SK-N-SH (cell line): ENCODE data around the gene SAMD4A. TPM values are rescaled to one million over a fixed set of nuclear protein-coding genes. Genes with fewer than 3 reads are reported as not detected.

Source experiments
- CTCF ChIA-PET: fragments of 300-600, 350-600 bp; formaldehyde crosslinking; extraction: SDS; loops from one replicate; lab custom pipeline; 2021; lab: Yijun Ruan, JAX
- POLR2A ChIA-PET: fragments of 350-600 bp; sonication (Branson Sonifier 250); formaldehyde crosslinking; extraction: SDS; loops from one replicate; lab custom pipeline; 2020; ENCODE audit warnings: antibody characterized with exemption, inconsistent platforms; lab: Yijun Ruan, JAX
- DNase-seq: peaks from one replicate; pipeline ENCODE4 v3.0.0; 2012
- H2AFZ ChIP-seq: fragments of 200-600 bp; sonication (generic); 2 replicates; pipeline ENCODE4 v1.8.1; 2016; ENCODE audit warnings: antibody characterized with exemption, mild to moderate bottlenecking, low read depth
- H3F3A ChIP-seq: fragments of 200-600 bp; sonication (generic); replicated peaks from 2 replicates; pipeline ENCODE3; 2016; ENCODE audit warnings: antibody characterized with exemption, mild to moderate bottlenecking; ENCODE audit not compliant: insufficient read depth
- H3K27ac ChIP-seq, 2 experiments: fragments of 200-500 bp in 1 of 2; fragments of 200-600 bp in 1 of 2; sonication (Bioruptor generic) in 1 of 2; sonication (generic), shearing (Covaris generic) in 1 of 2; 2 replicates each; pipeline versions ENCODE4 v1.5.1 to v1.6.1; 2014 to 2016; ENCODE audit warnings: low read depth in 2 of 2, inconsistent platforms in 1 of 2, low read length in 1 of 2, mild to moderate bottlenecking in 1 of 2, mixed read lengths in 1 of 2
- H3K27me3 ChIP-seq: fragments of 200-600 bp; sonication (generic), shearing (Covaris generic); 2 replicates; pipeline ENCODE4 v1.6.1; 2016; ENCODE audit warnings: mixed run types; ENCODE audit not compliant: insufficient read depth
- H3K36me3 ChIP-seq, 2 experiments: fragments of 200-500 bp in 1 of 2; fragments of 200-600 bp in 1 of 2; sonication (Bioruptor generic) in 1 of 2; sonication (generic) in 1 of 2; replicated peaks in 1 of 2; 2 replicates each; pipeline versions ENCODE3 to v1.5.1; 2014 to 2016; ENCODE audit warnings: low read length in 1 of 2, mild to moderate bottlenecking in 1 of 2; ENCODE audit not compliant: insufficient read depth in 2 of 2, control insufficient read depth in 1 of 2
- H3K4me1 ChIP-seq, 2 experiments: fragments of 200-500 bp in 1 of 2; fragments of 200-600 bp in 1 of 2; sonication (Bioruptor generic) in 1 of 2; sonication (generic), shearing (Covaris generic) in 1 of 2; 2 replicates each; pipeline versions ENCODE4 v1.5.1 to v1.6.1; 2014 to 2016; ENCODE audit warnings: low read depth in 1 of 2, low read length in 1 of 2, mixed run types in 1 of 2; ENCODE audit not compliant: insufficient read depth in 2 of 2, control insufficient read depth in 1 of 2
- H3K4me2 ChIP-seq: fragments of 200-600 bp; sonication (generic), shearing (Covaris generic); 2 replicates; pipeline ENCODE4 v1.6.1; 2017; ENCODE audit warnings: mixed run types
- H3K4me3 ChIP-seq, 2 experiments: fragments of 200-500 bp in 1 of 2; fragments of 200-600 bp in 1 of 2; sonication (Bioruptor generic) in 1 of 2; sonication (generic), shearing (Covaris generic) in 1 of 2; 2 replicates each; pipeline versions ENCODE4 v1.5.1 to v1.8.1; 2014 to 2016; ENCODE audit warnings: low read depth in 2 of 2, inconsistent platforms in 1 of 2, low read length in 1 of 2, mild to moderate bottlenecking in 1 of 2, mixed read lengths in 1 of 2, moderate library complexity in 1 of 2
- H3K79me2 ChIP-seq: fragments of 200-600 bp; sonication (generic); 2 replicates; pipeline ENCODE4 v1.8.1; 2017; ENCODE audit warnings: mild to moderate bottlenecking; ENCODE audit not compliant: insufficient read depth
- H3K9ac ChIP-seq: fragments of 200-600 bp; sonication (generic); 2 replicates; pipeline ENCODE4 v1.6.1; 2017; ENCODE audit warnings: mixed run types
- H3K9me2 ChIP-seq: fragments of 200-600 bp; sonication (generic); 2 replicates; pipeline ENCODE4 v1.6.1; 2017; ENCODE audit warnings: mixed run types
- H3K9me3 ChIP-seq: fragments of 200-600 bp; sonication (generic); 2 replicates; pipeline ENCODE4 v1.6.1; 2017; ENCODE audit warnings: mixed run types, mild to moderate bottlenecking, moderate library complexity
- H4K20me1 ChIP-seq: fragments of 200-600 bp; sonication (generic); 2 replicates; pipeline ENCODE4 v1.6.1; 2017; ENCODE audit warnings: mild to moderate bottlenecking, mixed run types; ENCODE audit not compliant: insufficient read depth
- ELF1 ChIP-seq: IDR thresholded peaks from 2 replicates; pipeline ENCODE4 v1.4.0; 2012
- EP300 ChIP-seq, 2 experiments: IDR thresholded peaks; 2 replicates each; pipeline versions ENCODE4 v1.4.0 to v1.6.1; 2012; ENCODE audit warnings: borderline replicate concordance in 1 of 2, low read depth in 1 of 2, low read length in 1 of 2
- EZH2phosphoT487 ChIP-seq: fragments of 200-600 bp; sonication (generic); IDR thresholded peaks from 2 replicates; pipeline ENCODE4 v1.6.1; 2017; ENCODE audit warnings: low read depth, mixed run types, mild to moderate bottlenecking, antibody characterized with exemption, moderate library complexity, borderline replicate concordance
- FOXM1 ChIP-seq: IDR thresholded peaks from 2 replicates; pipeline ENCODE4 v1.4.0; 2012; ENCODE audit warnings: low read depth, mild to moderate bottlenecking
- GABPA ChIP-seq: IDR thresholded peaks from 2 replicates; pipeline ENCODE4 v1.4.0; 2012; ENCODE audit warnings: low read depth, mild to moderate bottlenecking
- GATA2 ChIP-seq: sonication (generic); formaldehyde crosslinking; IDR thresholded peaks from 2 replicates; pipeline ENCODE4 v1.5.0; 2020; ENCODE audit warnings: mild to moderate bottlenecking, missing genetic modification reagents
- MEF2A ChIP-seq: IDR thresholded peaks from 2 replicates; pipeline ENCODE4 v1.4.0; 2012; ENCODE audit warnings: low read depth, borderline replicate concordance
- MXI1 ChIP-seq: IDR thresholded peaks from 2 replicates; pipeline ENCODE4 v1.6.1; 2012; ENCODE audit warnings: mild to moderate bottlenecking, low read depth, low read length, improper control_type of control experiment
- NFIC ChIP-seq: IDR thresholded peaks from 2 replicates; pipeline ENCODE4 v1.4.0; 2012; ENCODE audit warnings: borderline replicate concordance
- RAD21 ChIP-seq: IDR thresholded peaks from 2 replicates; pipeline ENCODE4 v1.6.1; 2012; ENCODE audit warnings: mild to moderate bottlenecking, low read length
- RXRA ChIP-seq: IDR thresholded peaks from 2 replicates; pipeline ENCODE4 v1.4.0; 2012; ENCODE audit warnings: low read depth, mild to moderate bottlenecking, borderline replicate concordance
- TAF1 ChIP-seq: IDR thresholded peaks from 2 replicates; pipeline ENCODE4 v1.6.1; 2012; ENCODE audit warnings: low read depth, mild to moderate bottlenecking, low read length, moderate library complexity, borderline replicate concordance
- TCF12 ChIP-seq: IDR thresholded peaks from 2 replicates; pipeline ENCODE4 v1.4.0; 2012
- TEAD4 ChIP-seq: IDR thresholded peaks from 2 replicates; pipeline ENCODE4 v1.4.0; 2012; ENCODE audit warnings: mild to moderate bottlenecking, borderline replicate concordance; ENCODE audit not compliant: insufficient read depth
- YY1 ChIP-seq: IDR thresholded peaks from 2 replicates; pipeline ENCODE4 v1.4.0; 2012; ENCODE audit warnings: low read depth, mild to moderate bottlenecking
- WGBS: methylation state at CpG from one replicate; pipeline ENCODE4 v1.1.6; 2017; ENCODE audit warnings: low lambda C conversion rate; 5-methylcytosine and 5-hydroxymethylcytosine counted together
- polyA plus RNA-seq, 3 experiments: library from polyadenylated mRNA; depleted of rRNA; stranded (reverse); fragments of >200 nt; gene quantifications; 2 replicates each; pipeline ENCODE4 v1.2.3, GENCODE V29; 2012
- TF ChIP-seq, protein P1 (sequence below): fragments of 150-350 bp; IDR thresholded peaks from 2 replicates; pipeline ENCODE4 v1.6.1; 2017; ENCODE audit warnings: antibody characterized with exemption, low read length, low read depth, borderline replicate concordance
- TF ChIP-seq, protein P2 (sequence below): IDR thresholded peaks from 2 replicates; pipeline ENCODE4 v1.4.0; 2012; ENCODE audit warnings: low read depth, borderline replicate concordance
- TF ChIP-seq, protein P3 (sequence below): IDR thresholded peaks from 2 replicates; pipeline ENCODE4 v1.4.0; 2012; ENCODE audit warnings: low read depth
- TF ChIP-seq, protein P4 (sequence below): fragments of 150-350 bp; IDR thresholded peaks from 2 replicates; pipeline ENCODE4 v1.6.1; 2016; ENCODE audit warnings: mild to moderate bottlenecking, low read depth, low read length

Gene SAMD4A
- polyA plus RNA-seq, 1 of the 3 experiments (the other 2 are of a cell fraction), result 5.0 TPM

DNA sequence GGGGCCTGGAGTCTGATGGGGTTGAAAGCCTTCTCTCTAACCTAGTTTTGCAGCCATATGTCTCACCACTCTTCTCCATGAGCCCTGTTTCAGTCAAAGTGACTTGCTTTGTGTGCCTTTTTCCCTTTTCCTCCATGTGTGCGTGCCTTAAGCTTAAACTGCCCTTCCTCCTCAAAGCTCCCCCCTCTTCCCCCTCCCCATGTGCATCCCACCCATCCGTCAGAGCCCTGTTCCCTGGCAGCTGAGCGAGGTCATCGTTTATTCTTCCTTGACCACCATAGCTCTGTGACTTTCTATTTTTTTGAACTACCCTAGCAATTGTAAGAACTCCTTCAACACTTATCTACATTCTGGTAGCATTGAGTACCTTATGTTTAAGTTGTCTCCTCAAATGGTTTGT lies 24.9 kb downstream of the SAMD4A start:
- TF ChIP-seq, protein P1, sequence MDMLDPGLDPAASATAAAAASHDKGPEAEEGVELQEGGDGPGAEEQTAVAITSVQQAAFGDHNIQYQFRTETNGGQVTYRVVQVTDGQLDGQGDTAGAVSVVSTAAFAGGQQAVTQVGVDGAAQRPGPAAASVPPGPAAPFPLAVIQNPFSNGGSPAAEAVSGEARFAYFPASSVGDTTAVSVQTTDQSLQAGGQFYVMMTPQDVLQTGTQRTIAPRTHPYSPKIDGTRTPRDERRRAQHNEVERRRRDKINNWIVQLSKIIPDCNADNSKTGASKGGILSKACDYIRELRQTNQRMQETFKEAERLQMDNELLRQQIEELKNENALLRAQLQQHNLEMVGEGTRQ, result no peak
- no peak for TF ChIP-seq GABPA
- no peak for TF ChIP-seq FOXM1
- TF ChIP-seq TAF1, result no peak
- TF ChIP-seq GATA2, result no peak
- TF ChIP-seq RXRA, result no peak
- TF ChIP-seq, protein P2, sequence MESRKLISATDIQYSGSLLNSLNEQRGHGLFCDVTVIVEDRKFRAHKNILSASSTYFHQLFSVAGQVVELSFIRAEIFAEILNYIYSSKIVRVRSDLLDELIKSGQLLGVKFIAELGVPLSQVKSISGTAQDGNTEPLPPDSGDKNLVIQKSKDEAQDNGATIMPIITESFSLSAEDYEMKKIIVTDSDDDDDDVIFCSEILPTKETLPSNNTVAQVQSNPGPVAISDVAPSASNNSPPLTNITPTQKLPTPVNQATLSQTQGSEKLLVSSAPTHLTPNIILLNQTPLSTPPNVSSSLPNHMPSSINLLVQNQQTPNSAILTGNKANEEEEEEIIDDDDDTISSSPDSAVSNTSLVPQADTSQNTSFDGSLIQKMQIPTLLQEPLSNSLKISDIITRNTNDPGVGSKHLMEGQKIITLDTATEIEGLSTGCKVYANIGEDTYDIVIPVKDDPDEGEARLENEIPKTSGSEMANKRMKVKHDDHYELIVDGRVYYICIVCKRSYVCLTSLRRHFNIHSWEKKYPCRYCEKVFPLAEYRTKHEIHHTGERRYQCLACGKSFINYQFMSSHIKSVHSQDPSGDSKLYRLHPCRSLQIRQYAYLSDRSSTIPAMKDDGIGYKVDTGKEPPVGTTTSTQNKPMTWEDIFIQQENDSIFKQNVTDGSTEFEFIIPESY, result no peak
- no peak for TF ChIP-seq TEAD4
- no peak for TF ChIP-seq EZH2phosphoT487
- no peak for TF ChIP-seq MEF2A
- no peak for TF ChIP-seq TCF12
- TF ChIP-seq MXI1, result no peak
- TF ChIP-seq NFIC, result no peak
- TF ChIP-seq YY1, result no peak
- TF ChIP-seq RAD21, result no peak
- TF ChIP-seq, protein P3, sequence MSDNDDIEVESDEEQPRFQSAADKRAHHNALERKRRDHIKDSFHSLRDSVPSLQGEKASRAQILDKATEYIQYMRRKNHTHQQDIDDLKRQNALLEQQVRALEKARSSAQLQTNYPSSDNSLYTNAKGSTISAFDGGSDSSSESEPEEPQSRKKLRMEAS, result no peak
- TF ChIP-seq EP300 (IDR thresholded peaks at IDR 0.05; ENCODE audit: borderline replicate concordance in 1 of 2, low read depth in 1 of 2, low read length in 1 of 2), result no peak
- TF ChIP-seq, protein P4, sequence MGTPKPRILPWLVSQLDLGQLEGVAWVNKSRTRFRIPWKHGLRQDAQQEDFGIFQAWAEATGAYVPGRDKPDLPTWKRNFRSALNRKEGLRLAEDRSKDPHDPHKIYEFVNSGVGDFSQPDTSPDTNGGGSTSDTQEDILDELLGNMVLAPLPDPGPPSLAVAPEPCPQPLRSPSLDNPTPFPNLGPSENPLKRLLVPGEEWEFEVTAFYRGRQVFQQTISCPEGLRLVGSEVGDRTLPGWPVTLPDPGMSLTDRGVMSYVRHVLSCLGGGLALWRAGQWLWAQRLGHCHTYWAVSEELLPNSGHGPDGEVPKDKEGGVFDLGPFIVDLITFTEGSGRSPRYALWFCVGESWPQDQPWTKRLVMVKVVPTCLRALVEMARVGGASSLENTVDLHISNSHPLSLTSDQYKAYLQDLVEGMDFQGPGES, result no peak
- TF ChIP-seq ELF1, result no peak
- H3K9me3 ChIP-seq, result no peaks in the 10 kb centered on the region
- ChIA-PET POLR2A (no interaction called here), CTCF (interaction anchor here (1.0 to 2.7 kb wide), 2 partner anchors 15 to 181 kb away, joined by 3 to 9 read pairs; no protein-coding TSS in a partner anchor)
- H3K27me3 ChIP-seq, result no peaks in the 10 kb centered on the region
- no peak overlapping the region for H2AFZ ChIP-seq
- H3K4me2 ChIP-seq, result no peak overlapping the region
- WGBS, result 93% methylated on average over 4 of the region's 4 CpGs
- no peak overlapping the region for H3K27ac ChIP-seq
- no peaks in the 10 kb centered on the region for H3K9me2 ChIP-seq
- H3F3A ChIP-seq, result peaks cover 28% of the 10 kb centered on the region
- peaks cover 0 to 50% of the 10 kb centered on the region in 2 experiments; a peak in 2 of 4 replicates for H3K4me1 ChIP-seq
- no peak overlapping the region for H3K9ac ChIP-seq
- H3K4me3 ChIP-seq, result no peak overlapping the region
- H4K20me1 ChIP-seq, result peaks cover 50% of the 10 kb centered on the region
- peaks cover 100% of the 10 kb centered on the region for H3K79me2 ChIP-seq
- H3K36me3 ChIP-seq, result no peaks in the 10 kb centered on the region
- no peak for DNase-seq
